A549 (cell line): ENCODE measurements around the gene MITF.

Experiments
- CTCF ChIP-seq: fragments of >200 bp; sonication (Bioruptor Twin); formaldehyde crosslinking; IDR thresholded peaks from 3 replicates; pipeline ENCODE4 v1.5.1; 2016
- HMGXB4 ChIP-seq: fragments of 250-450 bp; sonication (Bioruptor Pico); IDR thresholded peaks from 2 replicates; pipeline ENCODE4 v1.5.0; 2021; ENCODE audit warnings: mild to moderate bottlenecking, moderate library complexity, borderline replicate concordance
- PBX3 ChIP-seq: IDR thresholded peaks from 2 replicates; pipeline ENCODE4 v1.6.1; 2012
- SMC3 ChIP-seq: fragments of >200 bp; sonication (Bioruptor Twin); formaldehyde crosslinking; IDR thresholded peaks from 3 replicates; pipeline ENCODE4 v1.6.1; 2018; ENCODE audit warnings: inconsistent platforms

- TF ChIP-seq CTCF (no peak), PBX3 (no peak), HMGXB4 (CRISPR knock-in tag) (no peak), SMC3 (no peak)
These were observed 37.8 kb downstream of the MITF start for GRCh38 chr3:69776920-69777581.
